GM19099 (cell line): ENCODE results near the gene FGF4.

Experiments
- POLR2A ChIP-seq: IDR thresholded peaks from 3 replicates; pipeline ENCODE4 v1.6.1; 2011; ENCODE audit warnings: low read depth; ENCODE audit not compliant: insufficient read length; ENCODE audit errors: extremely low read depth

The FGF4 gene

GRCh38 chr11:69797737-69798528, 22.8 kb upstream of the FGF4 start:
- TF ChIP-seq POLR2A: no peak

DNA sequence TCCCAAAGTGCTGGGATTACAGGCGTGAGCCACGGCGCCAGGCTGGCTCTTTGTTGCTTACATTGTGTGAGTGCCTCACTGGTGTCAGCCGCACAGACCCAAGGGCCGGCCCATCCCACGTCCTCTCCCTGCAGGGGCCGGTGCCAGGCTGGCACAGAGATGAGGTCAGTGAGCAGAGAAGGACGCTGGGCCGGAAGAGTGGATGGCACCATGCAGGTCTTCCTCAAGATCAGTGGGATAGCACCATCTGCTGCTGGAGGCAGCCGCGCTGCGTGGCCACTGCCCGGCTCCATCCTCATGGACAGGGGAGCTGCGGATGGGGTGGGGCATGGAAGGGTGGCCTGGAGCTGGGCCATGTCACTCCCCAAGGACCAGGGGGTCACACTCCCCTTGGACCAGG, 22.0 kb upstream of the FGF4 start:
- TF ChIP-seq POLR2A: no peak

GRCh38 chr11:69796063-69796462, 20.9 kb upstream of the FGF4 start:
- TF ChIP-seq POLR2A: no peak

DNA sequence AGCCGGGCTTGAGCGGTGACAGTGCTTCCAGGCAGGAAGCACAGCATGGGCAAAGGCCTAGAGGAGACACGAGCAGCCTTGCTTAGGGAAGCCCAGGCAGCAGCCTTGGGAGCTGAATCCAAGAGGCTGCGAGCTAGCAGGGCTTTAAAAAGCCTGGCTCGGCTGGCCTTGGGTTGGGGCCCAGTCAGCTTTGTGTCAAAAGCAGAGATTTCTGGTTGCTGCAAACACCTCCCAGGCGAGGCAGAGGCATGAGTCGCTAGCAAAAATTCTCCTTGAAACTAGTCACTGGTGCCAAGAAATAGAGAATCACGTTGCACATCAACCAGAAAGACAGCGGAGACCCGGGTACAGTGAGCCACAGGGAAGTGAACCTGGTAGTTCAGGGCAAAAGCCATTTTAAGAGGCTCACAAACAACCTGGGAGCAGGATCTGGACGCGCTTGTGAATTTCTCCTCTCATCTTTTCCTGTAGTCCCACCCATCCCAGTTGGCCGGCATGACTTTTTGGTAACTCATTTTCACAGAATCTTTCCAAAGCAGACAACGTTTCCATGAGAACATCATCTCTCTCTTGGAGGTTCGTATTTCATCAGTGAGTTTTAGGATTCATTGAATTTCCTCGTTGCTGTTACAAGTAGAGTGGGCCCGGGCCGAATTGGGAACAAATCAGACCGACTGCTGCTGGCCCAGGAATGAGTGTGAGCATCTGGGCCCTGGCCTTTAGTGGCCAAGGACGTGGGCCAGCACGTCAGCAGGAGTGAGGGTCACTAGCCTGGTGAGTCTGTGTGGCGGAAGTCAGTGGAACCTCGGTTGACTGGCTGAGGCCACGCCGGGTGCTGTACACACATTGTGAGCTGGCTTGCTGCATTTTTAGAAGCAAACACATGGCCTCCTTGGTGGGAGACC, 16.4 kb upstream of the FGF4 start:
- TF ChIP-seq POLR2A: no peak

DNA sequence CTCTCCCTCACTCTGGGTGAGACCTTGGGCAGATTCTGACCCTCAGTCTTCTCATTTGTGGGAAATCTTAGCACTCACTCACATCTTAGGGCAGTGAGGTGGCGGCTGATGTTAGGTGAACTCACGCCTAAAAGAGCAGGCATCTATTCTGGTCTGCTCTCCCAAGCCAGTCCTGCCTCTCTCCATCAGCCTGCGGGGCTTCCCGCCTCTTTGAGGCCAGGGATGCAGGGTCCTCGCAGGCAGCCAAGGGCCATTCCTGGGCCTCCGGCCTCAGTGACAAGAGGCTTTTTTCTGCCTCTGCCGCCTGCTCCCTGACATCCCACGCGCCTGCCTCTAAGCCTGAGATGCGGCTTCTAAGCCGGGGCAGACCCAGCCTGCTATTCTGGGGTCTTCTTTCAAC, 13.8 kb upstream of the FGF4 start:
- no peak for TF ChIP-seq POLR2A

DNA sequence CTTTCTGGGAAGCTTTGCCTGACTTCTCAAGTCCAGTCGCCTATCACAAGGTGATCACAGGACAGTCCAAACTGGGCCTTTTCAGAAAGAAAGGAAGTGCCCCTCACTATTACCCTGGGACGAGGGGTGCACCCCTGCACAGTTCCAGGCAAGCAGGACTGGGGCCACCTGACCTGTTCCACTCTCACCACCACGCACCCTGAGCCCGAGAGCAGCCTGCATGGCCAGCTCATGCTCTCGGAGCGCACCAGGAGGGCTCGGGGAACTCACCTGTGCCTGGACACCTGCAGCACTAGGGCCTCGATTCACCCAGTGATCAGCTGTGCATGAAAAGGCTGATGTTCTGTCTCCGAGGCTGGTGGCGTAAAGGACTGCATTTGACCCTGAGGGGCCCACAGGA, 12.8 kb upstream of the FGF4 start:
- no peak for TF ChIP-seq POLR2A

- no peak for TF ChIP-seq POLR2A
Observed at GRCh38 chr11:69787457-69787856, 12.3 kb upstream of the FGF4 start.

DNA sequence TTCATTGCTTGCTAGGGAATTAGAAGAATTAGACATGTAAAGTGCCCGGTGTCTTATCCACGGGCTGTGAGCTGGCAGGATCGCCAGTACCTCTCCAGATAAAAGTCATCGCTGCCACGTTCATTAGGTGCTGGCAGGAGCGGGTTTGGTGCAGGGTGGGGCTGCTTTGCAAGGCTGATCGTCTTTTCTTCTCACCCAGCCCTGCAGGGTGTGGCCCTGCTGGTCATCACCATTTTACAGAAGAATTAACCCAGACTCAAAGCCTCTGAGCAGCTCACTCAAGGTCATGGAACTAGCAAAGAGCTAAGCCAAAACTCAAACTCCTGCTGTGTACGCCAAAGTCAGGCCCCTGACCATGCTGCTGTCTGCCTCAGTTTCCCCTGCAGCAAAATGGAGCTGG, 6.1 kb upstream of the FGF4 start:
- TF ChIP-seq POLR2A: no peak

DNA sequence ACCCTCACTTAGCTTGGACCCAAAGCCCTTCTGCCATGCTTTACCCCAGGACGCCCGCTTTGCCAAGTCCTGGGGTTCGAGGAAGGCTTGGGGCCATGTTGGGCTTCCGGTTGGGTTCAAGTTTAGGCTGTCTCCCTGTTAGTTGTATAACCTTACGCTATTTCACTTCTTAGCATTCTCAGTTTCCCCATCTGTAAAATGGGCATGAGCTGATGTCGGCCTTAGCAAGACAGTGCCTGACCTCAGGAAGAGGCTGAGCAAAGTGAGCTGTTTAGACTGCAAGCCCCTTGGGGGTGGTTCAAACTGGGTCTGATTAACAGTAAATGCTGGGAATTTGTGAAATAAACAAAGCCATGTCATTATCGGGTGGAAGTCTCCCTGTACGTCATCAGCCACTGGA, 3.2 kb upstream of the FGF4 start:
- TF ChIP-seq POLR2A: no peak

DNA sequence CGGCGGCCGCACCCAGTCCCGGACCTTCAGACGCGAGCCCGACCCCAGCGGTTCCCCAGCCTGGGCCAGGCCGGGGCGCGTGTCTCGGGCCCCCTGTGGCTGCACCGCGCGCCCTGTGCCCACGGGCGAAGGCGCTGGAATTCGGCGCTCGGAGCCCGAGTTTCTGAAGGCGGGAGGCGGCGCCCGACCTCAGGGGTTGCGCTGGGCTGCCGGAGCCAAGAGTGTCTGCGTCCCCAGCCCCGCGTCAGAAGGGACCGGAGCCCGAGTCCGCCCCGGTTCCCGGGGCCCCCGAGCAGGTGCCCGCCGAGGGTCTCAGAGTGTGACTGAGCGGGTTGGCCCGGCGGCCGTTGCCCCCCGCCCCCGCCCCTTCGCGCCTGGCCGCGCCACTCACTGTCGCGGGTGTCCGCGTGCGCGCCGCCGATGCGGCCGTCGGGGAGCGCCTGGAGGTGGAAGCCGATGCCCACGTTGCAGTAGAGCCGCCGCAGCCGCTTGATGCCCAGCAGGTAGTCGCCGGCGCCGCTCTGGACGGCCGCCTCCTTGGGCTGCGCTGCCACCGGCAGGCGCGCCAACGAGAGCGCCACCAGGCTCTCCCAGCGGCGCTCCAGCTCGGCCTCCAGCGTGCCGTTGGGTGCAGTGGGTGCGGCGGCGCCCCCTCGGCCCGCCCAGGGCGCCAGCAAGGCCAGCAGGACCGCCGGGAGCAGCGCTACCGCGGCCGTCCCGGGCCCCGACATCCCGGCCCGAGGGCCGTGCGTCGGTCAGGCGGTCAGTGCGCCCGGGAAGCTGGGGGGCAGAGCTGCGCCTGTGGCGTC, 583 bp downstream of the FGF4 start:
- no peak for TF ChIP-seq POLR2A

GRCh38 chr11:69773626-69774353, 1.4 kb downstream of the FGF4 start:
- TF ChIP-seq POLR2A: no peak

GRCh38 chr11:69771466-69771865, 3.7 kb downstream of the FGF4 start:
- TF ChIP-seq POLR2A: no peak

DNA sequence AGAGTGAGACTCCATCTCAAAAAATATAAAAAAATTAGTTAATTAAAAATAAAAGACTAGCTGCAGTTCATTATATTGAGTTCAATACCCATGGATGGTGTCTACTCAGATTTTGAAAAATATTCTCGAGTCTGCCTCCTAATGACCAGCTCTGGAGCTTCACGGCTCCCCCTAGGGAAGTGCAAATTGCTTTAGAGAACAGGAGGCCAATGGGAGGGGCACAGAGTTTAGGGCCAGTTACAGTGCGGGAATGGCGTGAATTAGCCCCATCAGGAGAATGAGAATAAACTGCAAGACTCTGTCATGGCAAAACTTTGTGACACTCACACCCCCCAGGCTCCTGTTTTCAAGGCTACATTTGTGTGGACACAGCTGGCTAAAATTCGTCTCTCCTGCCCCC, 4.6 kb downstream of the FGF4 start:
- no peak for TF ChIP-seq POLR2A

GRCh38 chr11:69765498-69765995, 9.6 kb downstream of the FGF4 start:
- TF ChIP-seq POLR2A: no peak
